Left hindlimb (tissue), 1 donor: ENCODE data around the gene LAPTM4A.
A peak's percentile ranks its signal among the peaks of the same experiment; 100 is the strongest.
"Not testable (repeated sequence)": the region's sequence is repeated elsewhere in the genome, so short reads cannot be mapped to it uniquely, and the experiment has no call there.

Experiments
- DNase-seq: peaks from one replicate; pipeline ENCODE4 v3.0.0-alpha.2; 2018

Gene LAPTM4A

DNA sequence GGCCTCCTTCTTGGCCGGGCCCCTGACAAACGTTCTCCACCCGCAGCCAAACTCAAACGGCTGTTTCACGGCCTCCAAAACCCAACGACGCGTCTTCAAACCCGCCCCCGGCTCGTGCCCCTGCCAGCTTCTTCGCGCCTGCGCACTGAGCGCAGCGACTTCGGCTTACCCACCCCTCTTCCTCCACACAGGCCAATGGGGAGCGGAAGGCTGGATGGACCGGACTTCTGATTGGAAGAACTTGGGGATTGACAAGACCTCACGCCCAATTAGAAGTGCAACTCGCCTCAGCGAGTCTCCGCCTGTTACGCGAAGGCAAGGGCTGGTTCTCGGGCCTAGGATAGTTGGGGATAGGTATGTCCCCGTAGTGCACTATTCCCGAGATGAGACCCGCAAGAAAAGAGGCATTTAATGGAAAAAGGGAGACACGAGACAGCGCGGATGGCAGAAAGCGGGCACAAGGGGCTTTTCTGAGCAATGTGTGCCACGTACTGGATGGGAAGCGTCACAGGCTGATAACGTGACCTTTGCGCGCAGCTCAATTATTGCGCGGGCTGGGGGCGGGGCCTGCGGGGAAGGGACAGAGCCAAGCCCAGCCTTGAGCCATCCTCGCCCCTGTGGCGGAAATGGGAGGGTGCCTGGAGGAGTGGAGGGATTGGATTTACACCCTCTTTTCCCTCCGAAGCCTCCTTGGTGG lies at the start of gene LAPTM4A:
Gene LAPTM4A (minus strand): TSS at position 97 of the 697 bp plus-strand sequence. CDS start 108 bp downstream, outside the sequence.
- DNase-seq: peak; percentile 100

DNA sequence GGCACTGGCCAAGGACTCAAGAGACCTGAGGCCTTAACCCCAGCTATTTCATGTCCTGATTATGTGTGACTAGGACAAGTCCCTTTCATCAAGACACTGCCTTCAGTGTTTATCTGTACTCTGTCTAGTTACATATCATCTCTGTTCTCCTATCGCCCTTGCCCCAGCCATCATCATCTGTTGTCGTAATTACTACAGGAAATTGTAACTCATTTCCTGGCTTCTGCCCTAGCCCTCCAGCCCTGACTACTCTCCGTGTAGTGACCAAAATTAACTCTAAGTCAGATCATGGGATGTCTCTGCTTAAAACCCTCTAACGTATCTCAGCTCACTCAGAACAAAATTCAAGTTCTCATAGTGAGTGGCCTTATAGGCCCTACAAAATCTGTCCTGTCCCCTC lies 49.3 kb upstream of the LAPTM4A start:
- no peak for DNase-seq

DNA sequence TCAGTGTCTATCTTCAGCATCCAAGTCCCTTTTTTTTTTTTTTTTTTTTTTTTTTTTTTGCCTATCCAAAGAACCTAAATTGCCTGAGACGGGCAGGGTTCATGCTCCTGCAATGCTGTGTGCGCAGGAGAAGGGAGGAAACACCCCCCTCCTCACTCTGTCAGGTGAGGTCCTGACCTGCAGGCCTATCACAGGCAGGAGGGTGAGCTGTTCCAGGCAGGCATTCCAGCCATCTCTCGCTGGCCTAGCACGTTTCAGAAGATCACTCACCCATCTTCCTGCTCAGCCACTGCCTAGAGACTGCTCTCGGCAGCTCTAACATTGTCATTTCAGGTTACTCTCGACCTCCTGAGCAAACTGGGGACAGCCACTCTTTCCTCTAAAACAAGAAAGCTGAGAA lies 48.4 kb upstream of the LAPTM4A start:
- no peak for DNase-seq

DNA sequence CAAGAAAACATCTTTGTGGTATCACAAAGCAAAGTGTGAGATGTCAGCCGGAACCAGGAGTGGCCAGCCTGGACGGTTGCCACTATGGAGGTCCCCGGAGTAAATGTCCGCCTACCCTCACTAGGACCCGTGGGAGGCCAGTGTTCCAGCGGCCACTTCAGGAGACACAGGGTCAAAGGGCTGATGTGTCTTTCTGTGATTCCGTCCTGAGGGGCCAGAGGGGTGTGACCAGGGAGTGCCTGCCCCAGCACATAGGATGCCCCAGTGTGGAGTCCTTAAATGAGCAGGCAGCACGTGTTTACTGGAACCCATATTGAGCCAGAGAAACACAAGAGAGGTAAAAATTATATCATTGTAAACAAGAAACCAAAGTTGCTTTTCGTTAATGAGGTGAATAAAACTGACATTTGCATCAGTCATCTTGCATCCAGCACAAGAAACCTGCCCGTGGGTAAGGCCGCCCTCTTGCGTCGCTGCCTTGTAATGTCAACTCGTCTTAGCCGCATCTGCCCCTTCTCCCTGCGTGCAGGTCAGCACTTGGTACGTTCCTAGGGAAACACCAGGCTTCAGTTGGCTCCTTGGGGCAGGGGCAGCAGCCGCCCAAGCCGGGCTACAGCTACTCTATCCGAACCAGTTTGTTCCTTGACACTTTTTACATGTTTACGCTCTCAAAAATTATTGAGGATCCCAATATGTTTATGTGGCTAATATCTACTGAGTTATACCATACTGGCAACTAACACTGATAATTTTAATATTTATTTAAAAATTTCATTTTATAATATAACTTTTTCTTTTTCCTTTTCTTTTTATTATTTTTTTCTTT lies 46.7 kb upstream of the LAPTM4A start:
- peak; percentile 85 for DNase-seq

DNA sequence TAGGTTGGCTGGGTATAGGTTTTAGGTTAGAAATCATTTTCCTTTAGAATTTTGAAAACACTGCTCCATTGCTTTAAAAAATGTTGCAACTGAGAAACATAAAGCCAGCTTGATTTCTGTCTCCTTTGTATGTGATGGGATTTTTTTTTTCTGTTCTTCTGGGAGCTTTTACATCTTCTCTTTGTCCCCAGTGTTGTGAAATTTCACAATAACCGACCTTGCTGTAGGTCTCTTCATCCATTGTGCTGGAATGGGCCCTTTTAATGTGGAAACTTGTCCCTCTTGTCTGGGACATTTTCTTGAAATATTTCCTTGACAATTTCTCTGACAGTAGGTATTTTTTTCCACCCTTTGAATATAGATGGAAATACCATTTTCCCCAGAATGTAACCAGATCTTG lies 44.0 kb upstream of the LAPTM4A start:
- DNase-seq: no peak

DNA sequence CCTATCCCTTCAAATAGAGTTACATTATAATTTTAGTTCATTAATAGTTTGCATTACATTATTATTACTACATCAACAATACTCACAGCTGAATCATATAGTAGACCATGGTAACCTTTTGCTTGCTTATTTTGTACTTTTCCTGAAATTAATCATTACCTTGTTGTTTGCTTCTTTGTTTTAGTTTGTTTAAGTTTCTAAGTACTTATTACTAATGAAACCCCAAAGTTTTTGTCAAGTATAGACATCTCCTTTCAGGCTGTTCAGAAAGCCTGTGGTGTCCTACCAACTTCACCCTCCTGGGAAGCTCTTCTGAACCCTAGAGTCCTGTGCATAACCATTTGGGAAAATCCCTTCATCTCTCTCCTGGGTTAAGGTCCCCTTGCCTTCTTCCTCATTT lies 43.5 kb upstream of the LAPTM4A start:
- DNase-seq: no peak

DNA sequence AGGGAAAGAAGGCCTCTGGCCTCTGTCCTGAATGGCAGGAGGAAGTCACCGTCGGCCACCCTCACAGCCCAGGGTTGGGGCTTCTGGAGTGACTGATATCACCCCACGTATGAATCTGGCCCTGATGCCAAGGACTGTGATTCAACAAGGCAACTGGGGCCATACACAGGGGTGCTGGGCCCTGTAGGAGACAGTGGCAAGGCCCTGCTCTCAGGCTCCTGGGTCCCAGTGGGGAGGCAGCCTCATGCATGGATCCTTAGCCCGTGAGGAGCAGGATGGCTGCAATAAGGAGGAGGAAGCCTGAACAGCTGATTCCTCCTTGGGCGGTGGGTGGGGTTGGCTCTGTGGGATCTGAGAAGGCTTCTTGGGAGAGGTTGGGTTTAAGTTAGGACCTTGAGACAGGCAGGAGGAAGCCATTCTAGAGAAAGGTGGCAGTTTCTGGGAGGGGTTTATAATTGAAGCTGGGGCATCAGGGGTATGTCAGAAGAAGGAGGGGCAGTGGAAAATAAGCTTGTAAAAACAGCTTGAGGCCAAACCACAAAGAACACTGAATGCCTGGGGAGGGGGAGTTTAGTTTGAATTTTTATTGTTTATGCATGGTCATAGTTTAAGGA lies 42.8 kb upstream of the LAPTM4A start:
- DNase-seq: no peak

DNA sequence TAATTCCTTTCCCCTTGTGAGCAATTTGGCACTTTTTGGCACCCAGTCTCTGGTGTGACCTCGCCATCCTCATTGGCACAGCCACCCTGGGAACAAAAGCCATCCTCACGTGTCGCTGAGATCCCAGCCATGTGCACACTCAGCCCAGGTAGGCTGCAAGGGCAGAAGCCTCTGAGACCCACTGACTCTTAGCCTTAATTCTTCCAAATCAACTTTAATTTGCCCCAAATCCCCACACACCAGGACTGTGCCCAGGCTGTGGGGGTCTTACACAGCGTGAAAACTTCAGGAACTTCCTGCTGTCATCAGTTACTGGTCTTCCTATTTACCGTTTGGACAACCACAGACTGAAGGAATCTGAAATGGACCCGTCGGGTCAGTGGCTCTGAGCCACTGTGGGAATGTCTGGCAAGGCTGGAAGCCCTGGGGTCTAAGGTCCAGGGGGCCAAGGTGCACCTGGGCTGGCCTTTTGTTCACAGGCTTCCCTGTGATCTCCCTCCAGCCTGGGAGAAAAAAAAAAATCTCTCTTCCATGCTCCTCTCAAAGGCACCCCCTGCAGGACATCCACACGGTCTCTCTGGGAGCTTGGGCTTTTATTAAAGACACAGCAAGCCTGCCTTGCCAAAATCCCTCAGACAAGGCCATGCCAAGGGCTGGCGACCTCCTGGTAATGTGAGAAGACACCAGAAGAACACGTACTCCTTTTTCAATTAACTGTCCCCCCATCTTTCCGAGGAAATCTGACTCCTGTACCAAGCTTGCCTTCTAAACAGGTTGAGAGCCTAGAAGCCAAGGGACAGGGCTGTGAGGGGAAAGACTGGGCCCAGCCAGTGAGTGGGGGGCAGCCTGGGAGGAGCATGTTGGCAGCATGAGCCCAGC lies 42.1 kb upstream of the LAPTM4A start:
- peak; percentile 79 for DNase-seq

DNA sequence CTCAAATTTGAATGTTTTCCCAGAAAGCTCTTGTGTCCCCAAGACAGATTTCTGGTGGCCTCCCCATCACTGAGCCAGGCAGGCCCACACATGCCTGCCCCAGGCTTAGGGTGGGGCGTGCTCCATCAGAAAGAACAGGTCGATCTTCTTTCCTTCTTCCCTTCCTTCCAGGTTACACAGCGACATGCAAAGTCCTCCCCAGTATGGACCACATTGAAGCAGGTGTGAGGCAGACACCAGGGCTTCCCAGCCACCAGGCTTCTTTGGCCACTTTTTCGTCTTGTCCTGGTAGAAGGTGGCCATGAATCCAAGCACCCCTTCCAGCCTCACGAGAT lies 41.4 kb upstream of the LAPTM4A start:
- no peak for DNase-seq

DNA sequence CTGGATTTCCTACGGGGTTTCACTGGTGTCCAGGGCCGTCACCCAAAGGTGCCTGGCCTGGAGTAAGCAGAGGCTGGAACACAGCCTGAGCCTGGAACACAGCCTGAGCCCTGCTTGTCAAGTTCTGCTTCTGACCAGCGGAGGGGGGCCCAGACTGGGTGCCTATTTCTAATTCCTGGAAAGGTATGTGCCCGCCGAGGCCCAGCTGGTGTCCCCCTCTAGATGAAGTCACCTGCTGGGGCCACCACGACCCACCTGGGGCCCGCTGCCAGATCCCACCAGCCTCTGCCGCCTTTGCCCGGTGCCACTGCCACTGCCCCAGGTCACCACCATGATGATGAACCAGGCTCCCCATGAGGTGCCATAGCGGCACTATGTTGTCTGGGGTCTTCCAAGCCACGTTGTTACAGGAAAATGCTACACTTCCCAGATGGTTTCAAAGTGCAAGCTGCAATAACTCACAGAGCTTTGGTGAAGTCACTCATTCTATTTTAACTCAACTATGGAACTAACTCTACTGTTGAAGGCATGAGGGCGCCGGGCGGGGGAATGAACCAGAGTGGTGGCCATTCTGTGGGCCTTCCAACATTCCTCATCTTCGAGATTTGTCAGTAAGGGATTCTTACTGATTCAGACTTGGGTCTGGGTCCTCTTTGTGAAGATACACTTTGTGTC lies 40.9 kb upstream of the LAPTM4A start:
- no peak for DNase-seq

DNA sequence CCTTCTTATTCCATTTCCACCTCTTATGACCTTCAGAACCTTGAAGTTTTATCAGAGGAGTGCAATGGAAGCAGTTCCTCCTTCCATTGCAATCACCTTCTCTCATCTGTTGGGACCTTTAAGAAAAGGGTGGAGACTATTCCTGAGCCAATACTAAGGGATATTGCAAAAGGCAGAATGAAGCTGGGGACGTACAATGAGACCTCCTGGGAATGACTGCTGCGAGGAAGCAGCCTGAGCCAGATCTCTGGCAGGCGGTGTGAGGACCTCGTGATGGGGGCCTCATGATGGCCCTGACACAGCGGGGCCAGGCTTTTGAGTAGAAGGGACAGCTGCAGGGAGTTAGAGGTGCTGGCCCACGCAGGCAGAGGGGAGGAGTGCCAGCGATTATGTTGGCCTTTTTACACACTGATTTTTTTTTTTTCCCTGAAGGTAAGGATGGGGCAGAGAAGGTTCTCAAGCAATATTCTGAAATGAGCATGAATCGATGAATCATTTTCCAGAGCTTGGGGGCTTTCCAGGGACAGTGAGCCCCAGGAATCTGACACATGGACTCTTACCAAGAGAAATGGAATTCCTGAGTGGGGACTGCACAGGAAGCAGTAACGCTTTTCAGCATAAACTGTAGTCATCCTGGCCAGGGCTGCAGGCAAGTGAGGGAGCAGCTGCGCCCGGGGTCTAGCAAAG lies 40.0 kb upstream of the LAPTM4A start:
- DNase-seq: peak; percentile 86

DNA sequence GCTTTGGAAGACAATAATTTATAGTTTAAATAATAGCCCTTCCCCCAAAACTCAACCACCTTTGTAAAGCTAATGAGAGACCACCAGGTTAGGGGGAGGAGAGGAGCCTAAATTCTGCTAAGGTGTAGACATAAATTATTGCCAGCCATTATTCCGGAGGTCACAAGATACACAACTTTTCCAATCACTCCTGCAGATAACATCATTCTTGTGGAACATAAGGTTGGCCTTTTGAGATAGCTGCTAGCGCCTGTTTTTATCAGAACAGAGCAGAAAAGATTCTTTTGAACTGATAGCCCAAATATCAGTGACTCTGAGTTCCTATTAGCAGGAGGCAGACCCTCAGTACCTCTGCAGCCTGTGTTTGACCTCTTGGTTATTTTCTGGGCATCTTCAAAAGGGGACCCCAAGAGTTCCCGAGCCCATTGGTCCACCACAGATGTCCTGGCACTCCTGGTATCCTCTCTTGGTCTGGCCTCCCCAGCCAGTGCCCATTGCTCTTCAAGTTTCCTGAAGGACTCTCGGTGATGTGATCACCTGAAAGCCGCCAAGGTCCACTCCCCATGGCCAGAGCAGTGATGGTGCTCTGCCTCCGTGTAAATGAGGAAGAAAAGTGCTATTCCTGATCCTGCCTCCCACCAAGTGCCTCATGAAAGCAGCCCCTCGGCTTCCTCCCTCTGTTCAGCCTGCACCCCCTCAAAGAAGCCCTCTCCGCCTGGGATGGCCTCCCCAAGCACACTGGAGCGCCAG lies 38.5 kb upstream of the LAPTM4A start:
- DNase-seq: no peak

DNA sequence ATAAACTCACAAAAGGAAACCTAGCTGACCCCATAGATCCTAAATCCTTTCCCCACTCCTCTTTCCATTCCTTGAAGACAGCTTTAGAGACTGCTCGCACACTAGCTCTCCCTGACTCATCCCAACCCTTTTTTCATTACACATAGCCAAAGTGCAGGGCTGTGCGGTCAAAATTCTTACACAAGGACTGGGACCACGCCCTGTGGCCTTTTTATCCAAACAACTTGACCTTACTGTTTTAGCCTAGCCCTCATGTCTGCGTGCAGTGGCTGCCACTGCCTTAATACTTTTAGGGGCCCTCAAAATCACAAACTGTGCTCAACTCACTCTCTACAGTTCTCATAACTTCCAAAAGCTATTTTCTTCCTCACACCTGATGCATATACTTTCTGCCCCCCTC lies 34.5 kb upstream of the LAPTM4A start:
- not testable (repeated sequence) for DNase-seq

DNA sequence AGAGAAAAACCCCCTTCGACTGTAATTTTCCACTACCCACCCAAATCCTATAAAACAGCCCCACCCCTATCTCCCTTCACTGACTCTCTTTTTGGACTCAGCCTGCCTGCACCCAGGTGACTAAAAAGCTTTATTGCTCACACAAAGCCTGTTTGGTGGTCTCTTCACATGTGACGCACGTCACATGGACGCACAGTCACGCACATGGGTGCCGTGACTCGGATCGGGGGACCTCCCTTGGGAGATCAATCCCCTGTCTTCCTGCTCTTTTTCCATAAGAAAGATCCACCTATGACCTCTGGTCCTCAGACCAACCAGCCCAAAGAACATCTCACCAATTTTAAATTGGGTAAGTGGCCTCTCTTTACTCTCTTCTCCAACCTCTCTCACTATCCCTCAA lies 31.4 kb upstream of the LAPTM4A start:
- not testable (repeated sequence) for DNase-seq

DNA sequence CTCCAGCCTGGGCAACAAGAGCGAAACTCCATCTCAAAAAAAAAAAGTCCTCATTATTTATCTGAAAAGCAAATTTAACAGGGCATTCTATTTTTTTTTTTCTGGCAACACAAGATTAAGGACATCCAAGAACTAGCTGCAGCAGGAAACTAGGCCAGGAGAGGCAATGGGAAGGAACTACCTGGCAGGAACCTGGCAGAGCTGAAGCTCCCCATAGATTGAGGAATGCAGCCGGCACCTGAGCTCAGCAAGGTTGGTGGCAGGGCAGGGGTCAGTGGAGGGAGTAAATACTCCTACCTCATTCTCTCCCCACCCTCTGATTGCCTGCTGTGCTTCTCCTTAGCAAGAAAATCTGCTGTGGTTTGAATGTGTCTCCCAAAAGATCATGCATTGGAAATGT lies 30.4 kb upstream of the LAPTM4A start:
- DNase-seq: no peak

DNA sequence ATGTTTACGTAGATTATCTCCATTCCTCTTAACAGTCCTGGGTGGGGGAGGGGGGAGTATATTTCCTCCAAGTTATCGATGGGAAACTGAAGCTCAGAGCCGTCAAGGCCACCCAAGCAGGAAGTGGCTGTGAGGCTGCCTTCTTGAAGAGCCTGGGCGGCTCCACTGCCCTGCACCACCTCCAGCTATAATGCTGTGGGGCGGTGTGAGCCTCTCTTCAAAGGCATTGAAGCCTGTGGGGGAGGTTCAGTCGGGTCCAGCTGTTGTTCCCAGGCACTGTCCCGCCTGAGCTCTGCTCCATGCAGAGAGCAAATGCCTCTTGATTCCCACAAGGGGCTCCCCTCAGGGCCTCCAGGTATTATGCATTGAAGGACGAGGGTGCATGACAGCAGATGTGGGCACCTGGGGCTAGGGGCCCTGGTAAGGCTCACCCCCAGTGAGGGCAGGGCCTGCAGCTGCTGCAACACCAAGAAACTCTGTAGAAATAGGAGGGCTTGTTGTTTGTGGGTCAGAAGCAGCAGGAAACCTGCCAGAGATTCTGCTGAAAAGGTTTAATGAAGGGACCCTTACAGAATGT lies 29.5 kb upstream of the LAPTM4A start:
- no peak for DNase-seq

DNA sequence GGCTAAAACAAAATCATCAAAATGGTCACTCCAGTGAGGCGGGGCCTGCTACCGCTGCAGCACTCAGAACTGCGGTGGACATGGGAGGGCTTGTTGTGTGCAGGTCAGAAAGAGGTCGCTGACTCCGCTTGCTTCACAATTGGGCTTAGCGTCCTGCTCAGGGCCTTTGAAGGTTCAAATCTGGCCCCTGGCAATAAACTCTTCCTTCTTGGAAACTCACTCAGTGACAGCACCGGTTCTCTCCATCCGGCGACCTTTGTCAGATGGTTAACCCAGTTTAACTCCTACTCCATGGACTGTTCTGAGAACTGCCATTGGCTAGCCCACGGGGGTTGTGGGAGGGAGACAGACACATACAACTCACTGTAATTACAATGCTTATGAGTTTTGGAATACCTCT lies 29.0 kb upstream of the LAPTM4A start:
- no peak for DNase-seq

DNA sequence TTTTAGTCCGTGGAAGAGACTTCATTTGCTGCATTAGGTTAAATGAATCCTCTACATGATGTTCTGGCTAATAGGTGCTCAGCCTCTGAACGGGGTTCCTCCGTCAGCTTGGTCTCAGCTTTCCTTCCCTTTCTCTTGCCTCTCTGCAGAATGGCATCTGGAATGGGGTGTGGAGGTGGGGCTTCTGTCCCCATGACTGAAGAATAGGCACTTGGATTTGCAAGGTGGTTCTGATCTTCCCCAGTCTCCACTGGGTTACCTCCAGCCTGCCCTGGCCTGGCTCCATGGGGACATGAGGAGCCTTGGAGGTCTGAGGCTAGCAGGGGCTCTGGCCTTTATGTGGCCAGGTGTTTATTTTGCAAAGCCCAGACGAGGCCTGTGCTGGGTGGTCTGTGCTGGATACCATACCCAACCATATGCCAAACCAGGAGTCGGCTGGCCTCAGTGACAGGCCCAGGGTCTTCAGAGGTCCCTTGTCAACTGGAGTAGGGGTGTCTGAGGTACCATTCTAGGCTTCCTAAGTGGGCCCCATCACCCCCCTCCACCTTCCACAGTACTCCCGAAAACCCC lies 28.2 kb upstream of the LAPTM4A start:
- DNase-seq: no peak

DNA sequence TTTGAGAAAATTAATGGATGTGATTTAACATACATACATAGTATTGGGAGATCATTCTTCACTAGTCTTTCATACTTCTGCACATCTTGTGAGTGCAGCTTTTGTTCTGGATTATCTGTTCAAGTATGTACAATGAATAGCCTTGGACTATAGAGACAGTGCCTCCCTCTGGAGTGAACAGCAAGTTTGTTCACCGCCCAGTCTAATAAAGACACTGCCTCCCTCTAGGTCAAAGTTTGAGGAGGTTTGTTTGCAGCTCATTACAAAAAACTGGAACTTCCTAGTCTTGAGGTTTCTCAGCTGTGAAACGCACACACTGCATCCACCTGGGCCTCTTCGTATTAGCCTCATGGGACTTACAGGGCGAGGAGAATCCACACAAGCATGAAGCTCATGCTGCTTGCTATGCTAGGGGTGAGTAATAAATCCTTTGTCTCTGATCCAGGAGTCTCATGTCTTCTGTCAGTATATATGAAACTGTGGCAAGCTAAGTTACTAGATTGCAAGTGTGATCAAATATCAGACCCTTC lies 26.0 kb upstream of the LAPTM4A start:
- no peak for DNase-seq

DNA sequence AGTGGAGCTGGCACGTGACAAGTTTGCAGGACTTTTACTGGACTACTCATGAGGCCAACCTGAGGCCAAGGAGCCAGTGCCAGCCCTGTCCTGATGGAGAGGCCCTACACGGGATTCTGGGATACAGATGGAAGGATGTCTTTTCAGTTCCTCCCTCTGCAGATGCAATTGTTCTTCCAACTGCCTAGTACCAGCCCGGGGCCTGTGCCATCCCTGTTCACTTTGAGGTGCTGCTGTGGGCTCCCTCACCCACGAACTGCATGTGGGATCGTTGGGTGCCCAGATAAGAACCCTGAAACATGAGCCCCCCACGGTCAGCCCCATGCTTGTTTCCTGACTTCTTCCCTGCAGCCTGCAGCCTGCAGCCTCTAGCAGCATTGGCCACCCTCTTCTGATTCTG lies 25.3 kb upstream of the LAPTM4A start:
- DNase-seq: no peak
